NCI-H345 (cell line): ENCODE data around the gene NRSN1.
"Not testable (repeated sequence)": the region's sequence is repeated elsewhere in the genome, so short reads cannot be mapped to it uniquely, and the experiment has no call there.

Source experiments
- DNase-seq: peaks from one replicate; lab custom pipeline; 2025; lab: John Stamatoyannopoulos, UW

The NRSN1 gene

GRCh38 chr6:24142733-24143132 is 16.7 kb downstream of the NRSN1 start:
- not testable (repeated sequence) for DNase-seq

GRCh38 chr6:24145690-24146131 is 19.7 kb downstream of the NRSN1 start:
- no peak for DNase-seq

- DNase-seq, result no peak
Measured at GRCh38 chr6:24146871-24147270, 20.9 kb downstream of the NRSN1 start.

GRCh38 chr6:24147511-24148153 is 21.6 kb downstream of the NRSN1 start:
- DNase-seq, result no peak

GRCh38 chr6:24148154-24148570 is 22.1 kb downstream of the NRSN1 start:
- no peak for DNase-seq

GRCh38 chr6:24148684-24149083 is 22.7 kb downstream of the NRSN1 start:
- DNase-seq, result no peak

- DNase-seq, result no peak
Measured at GRCh38 chr6:24149296-24149695, 23.3 kb downstream of the NRSN1 start.

GRCh38 chr6:24149836-24150235 is 23.8 kb downstream of the NRSN1 start:
- no peak for DNase-seq

GRCh38 chr6:24152014-24152413 is 26.0 kb downstream of the NRSN1 start:
- DNase-seq, result no peak

GRCh38 chr6:24154121-24154520 is 28.1 kb downstream of the NRSN1 start:
- no peak for DNase-seq

GRCh38 chr6:24157886-24158285 is 31.9 kb downstream of the NRSN1 start:
- no peak for DNase-seq

- DNase-seq, result no peak
Measured at GRCh38 chr6:24183584-24183983, 57.6 kb downstream of the NRSN1 start.

GRCh38 chr6:24186349-24186748 is 60.3 kb downstream of the NRSN1 start:
- no peak for DNase-seq

GRCh38 chr6:24187965-24188577 is 62.1 kb downstream of the NRSN1 start:
- no peak for DNase-seq

GRCh38 chr6:24188578-24189080 is 62.6 kb downstream of the NRSN1 start:
- no peak for DNase-seq

- no peak for DNase-seq
Measured at GRCh38 chr6:24191346-24191745, 65.3 kb downstream of the NRSN1 start.

GRCh38 chr6:24193364-24193763 is 67.3 kb downstream of the NRSN1 start:
- no peak for DNase-seq

GRCh38 chr6:24194978-24195700 is 69.1 kb downstream of the NRSN1 start:
- DNase-seq, result no peak

GRCh38 chr6:24195836-24196597 is 70.0 kb downstream of the NRSN1 start:
- DNase-seq, result no peak
